NCI-H524 treated with DMSO at 0.1 percent for 48 hours (cell line): Measurements from ENCODE around the gene ABCA2.

Experiments used
- DNase-seq: peaks from one replicate; lab custom pipeline; 2025; lab: John Stamatoyannopoulos, UW

Gene ABCA2

GRCh38 chr9:136978865-136979544, 49.0 kb downstream of the ABCA2 start:
- DNase-seq, result no peak

GRCh38 chr9:136978073-136978864, 49.8 kb downstream of the ABCA2 start:
- DNase-seq, result no peak

GRCh38 chr9:136977649-136978072, 50.4 kb downstream of the ABCA2 start:
- no peak for DNase-seq

- DNase-seq, result no peak
Observed at GRCh38 chr9:136977223-136977622, 50.8 kb downstream of the ABCA2 start, which contains the start of gene PTGDS. Gene PTGDS (plus strand): TSS chr9:136977504. CDS start chr9:136977579, 75 bp downstream.

- no peak for DNase-seq
Observed at GRCh38 chr9:136975644-136976043, 52.4 kb downstream of the ABCA2 start.

- DNase-seq, result no peak
Observed at GRCh38 chr9:136974817-136975535, 53.1 kb downstream of the ABCA2 start.

GRCh38 chr9:136973618-136974617, 54.1 kb downstream of the ABCA2 start:
- DNase-seq, result no peak

GRCh38 chr9:136972743-136973142, 55.3 kb downstream of the ABCA2 start:
- DNase-seq, result no peak

- no peak for DNase-seq
Observed at GRCh38 chr9:136972335-136972734, 55.7 kb downstream of the ABCA2 start.

- DNase-seq, result no peak
Observed at GRCh38 chr9:136971746-136972145, 56.3 kb downstream of the ABCA2 start.

- DNase-seq, result no peak
Observed at GRCh38 chr9:136970361-136970760, 57.7 kb downstream of the ABCA2 start.

- DNase-seq, result no peak
Observed at GRCh38 chr9:136969774-136970173, 58.3 kb downstream of the ABCA2 start.

GRCh38 chr9:136969150-136969549, 58.9 kb downstream of the ABCA2 start:
- DNase-seq, result no peak

- DNase-seq, result no peak
Observed at GRCh38 chr9:136968333-136969127, 59.5 kb downstream of the ABCA2 start.

GRCh38 chr9:136965771-136966484, 62.1 kb downstream of the ABCA2 start:
- DNase-seq, result no peak

GRCh38 chr9:136964833-136965422, 63.1 kb downstream of the ABCA2 start:
- no peak for DNase-seq

GRCh38 chr9:136964171-136964689, 63.8 kb downstream of the ABCA2 start:
- no peak for DNase-seq

- no peak for DNase-seq
Observed at GRCh38 chr9:136963751-136964150, 64.3 kb downstream of the ABCA2 start.

- no peak for DNase-seq
Observed at GRCh38 chr9:136963341-136963740, 64.7 kb downstream of the ABCA2 start.
